Ramos (cell line): ENCODE data around the gene RCBTB1.
"Not testable (repeated sequence)": the region's sequence is repeated elsewhere in the genome, so short reads cannot be mapped to it uniquely, and the experiment has no call there.

Source experiments
- in situ Hi-C: fragments of 300-500 bp; cut with MboI; formaldehyde crosslinking; loops from one replicate; pipeline ENCODE4 v1.14.3; 2022; ENCODE audit warnings: low sequenced_read_pairs; ENCODE audit not compliant: unreplicated experiment

The RCBTB1 gene

DNA sequence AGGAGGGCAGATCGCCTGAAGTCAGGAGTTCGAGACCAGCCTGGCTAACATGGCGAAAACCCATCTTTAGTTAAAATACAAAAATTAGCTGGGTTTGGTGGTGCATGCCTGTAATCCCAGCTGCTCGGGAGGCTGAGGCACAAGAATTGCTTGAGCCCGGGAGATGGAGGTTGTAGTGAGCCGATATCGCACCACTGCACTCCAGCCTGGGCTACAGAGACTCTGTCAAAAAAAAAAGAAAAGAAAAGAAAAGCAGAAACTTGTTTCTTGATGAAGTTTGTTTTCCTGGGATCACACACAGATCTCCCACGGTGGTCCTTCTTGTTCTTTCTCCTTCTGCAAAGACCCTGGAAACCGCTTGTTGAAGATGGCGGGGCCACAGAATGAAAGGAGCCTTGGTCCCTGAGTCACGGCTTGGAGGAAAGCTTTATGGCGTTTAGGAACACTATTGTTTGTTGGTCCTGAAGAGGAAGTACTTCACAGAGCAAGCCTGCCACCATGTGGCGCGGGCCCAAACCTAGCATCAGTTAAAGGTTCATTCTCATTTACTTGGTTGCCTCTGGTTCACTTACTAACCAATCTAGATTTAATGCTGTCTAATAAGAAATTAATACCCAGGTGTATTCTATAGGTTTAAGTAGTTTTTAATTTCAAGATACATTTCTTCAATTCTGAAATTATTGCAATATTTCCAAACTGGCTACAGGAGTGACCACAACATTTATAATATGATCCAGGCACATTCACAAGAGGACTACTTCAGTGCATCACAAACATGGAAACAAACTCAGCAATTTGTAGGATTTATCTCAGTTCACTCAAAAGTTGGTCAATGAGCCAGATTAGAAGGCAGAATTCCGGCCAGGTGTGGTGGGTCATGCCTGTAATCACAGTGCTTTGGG is 21.6 kb upstream of the RCBTB1 start:
- in situ Hi-C loops, result loop anchor here (5.0 kb wide), 2 partner anchors 185 to 305 kb away; no protein-coding TSS in a partner anchor

DNA sequence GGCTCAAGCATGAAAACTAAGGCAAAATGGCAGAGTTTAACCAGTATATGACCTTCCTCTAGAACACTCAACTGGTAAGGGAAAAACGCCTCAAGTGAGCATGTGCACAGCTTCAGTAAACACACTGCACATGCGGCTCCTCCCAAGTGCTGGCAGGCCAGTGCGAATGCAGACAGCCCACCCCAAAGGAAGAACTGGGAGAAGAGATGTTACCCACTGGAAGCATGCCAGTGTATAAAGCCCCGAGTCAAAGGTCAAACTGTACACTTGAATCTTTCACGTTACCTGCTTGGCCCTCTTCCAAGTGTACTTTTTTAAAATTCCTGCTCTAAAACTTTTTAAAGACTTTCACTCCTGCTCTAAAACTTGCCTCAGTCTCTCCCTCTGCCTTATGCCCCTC is 19.2 kb upstream of the RCBTB1 start:
- in situ Hi-C loops, result no loop called here

DNA sequence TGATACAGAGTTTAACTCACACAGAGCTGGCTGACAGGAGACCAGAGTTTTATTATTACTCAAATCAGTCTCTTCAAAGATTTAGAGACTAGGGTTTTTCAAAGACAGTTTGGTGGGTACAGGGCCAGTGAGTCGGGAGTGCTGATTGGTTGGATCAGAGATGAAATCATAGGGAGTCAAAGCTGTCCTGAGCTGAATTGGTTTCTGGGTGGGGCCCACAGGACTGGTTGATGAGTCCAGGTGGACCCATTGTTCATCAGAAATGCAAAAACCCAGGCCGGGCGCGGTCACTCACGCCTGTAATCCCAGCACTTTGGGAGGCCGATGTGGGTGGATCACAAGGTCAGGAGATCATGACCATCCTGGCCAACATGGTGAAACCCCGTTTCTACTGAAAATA is 17.3 kb upstream of the RCBTB1 start:
- in situ Hi-C loops, result not testable (repeated sequence)

DNA sequence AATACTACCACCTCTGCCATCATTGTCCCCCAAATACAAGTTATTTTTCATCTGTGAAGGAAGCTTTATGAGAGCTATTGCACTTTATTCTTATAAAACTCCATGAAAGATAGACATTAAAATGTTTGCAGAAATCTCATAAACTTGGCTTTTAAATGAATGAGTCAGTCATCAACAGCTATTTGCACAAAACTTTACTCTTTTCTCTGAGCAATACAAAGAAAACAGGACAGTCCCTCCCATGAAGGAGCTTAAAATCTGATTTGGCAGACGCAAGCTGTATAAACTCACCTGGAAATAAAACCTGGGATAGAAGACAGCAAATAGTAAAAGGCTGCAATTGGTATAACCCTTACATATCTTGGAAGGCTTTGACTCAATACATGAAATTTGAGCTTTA is 16.6 kb upstream of the RCBTB1 start:
- in situ Hi-C loops, result no loop called here

DNA sequence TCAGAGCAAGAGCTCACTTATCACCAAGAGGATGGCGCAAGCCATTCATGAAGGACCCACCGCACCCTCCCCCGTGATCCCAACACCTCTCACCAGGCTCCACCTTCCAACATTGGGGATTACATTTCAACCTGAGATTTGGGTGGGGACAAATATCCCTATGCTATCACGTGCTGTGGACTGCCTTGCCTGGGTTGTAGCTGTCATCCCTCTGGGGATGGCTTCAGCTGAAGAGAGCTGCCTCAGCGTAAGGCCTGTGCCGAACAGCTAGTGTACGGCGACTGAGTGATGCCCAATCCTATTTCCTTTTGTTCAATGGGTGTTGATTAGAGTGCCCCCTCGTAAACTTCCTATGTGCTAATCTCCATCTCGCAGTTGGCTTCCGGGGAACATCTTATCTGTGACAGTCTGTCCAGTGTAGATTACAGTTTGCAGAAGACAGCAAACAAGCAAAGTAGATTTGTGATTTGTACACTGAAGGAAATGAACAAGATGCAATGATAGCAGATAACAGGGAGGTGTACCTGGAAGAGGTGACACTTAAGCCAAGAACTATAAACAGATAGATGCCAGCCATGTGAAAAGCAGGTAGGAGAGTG is 11.8 kb upstream of the RCBTB1 start:
- in situ Hi-C loops, result no loop called here

DNA sequence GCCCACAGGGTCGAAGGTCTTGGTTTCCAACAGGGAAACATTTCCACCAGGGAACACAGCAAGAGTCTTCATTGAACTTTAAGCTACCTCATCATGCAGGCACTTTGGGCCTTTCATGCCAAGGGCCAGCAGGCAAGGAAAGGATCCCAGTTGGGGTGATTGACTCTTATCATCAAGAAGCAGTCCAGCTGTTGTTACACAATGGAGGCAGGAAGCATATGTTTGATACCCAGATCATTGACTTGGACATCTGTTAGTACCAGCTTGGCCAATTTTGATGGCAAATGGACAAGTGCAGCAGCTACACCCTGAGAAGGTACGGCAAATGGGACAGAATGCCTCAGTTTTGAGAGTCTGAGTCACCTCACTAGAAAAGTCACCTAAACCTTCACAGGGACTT is 10.9 kb upstream of the RCBTB1 start:
- in situ Hi-C loops, result no loop called here

DNA sequence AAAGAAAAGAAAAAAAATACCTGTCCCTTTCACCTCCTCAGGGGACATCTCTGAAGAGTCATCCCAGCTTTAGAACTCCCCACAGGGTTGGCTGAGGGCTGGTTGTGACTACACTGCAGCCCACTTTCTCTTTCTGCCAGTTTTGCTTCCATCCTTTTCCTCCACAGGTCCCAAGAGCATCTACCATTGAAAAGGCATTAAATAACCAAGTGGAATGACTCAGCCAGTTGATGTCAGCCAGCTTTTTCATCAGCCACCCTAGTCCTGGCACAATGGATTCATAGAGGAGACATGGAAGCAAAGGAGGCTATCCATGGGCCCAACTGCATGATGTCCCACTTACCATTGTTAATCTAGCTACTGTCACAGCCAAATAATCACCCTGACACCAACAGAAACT is 9.2 kb upstream of the RCBTB1 start:
- in situ Hi-C loops, result no loop called here

DNA sequence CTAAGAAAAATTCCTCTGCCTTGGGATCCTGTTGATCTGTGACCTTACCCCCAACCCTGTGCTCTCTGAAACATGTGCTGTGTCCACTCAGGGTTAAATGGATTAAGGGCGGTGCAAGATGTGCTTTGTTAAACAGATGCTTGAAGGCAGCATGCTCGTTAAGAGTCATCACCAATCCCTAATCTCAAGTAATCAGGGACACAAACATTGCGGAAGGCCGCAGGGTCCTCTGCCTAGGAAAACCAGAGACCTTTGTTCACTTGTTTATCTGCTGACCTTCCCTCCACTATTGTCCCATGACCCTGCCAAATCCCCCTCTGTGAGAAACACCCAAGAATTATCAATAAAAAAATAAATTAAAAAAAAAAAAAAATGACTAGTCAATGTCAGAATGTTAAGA is 8.5 kb upstream of the RCBTB1 start:
- in situ Hi-C loops, result not testable (repeated sequence)

DNA sequence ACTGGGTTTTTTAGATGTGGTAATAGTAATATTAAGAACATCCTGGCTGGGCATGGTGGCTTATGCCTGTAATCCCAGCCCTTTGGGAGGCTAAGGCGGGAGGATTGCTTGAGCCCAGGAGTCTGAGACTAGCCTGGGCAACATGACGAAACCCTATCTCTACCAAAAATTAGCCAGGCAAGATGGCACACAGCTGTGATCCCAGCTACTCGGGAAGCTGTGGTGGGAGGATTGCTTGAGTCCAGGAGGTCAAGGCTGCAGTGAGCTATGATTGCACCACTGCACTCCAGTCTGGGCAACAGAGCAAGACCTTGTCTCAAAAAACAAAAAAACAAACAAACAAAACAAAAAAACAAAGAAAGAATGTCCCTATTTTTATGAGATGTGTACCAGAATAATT is 5.4 kb upstream of the RCBTB1 start:
- in situ Hi-C loops, result not testable (repeated sequence)

DNA sequence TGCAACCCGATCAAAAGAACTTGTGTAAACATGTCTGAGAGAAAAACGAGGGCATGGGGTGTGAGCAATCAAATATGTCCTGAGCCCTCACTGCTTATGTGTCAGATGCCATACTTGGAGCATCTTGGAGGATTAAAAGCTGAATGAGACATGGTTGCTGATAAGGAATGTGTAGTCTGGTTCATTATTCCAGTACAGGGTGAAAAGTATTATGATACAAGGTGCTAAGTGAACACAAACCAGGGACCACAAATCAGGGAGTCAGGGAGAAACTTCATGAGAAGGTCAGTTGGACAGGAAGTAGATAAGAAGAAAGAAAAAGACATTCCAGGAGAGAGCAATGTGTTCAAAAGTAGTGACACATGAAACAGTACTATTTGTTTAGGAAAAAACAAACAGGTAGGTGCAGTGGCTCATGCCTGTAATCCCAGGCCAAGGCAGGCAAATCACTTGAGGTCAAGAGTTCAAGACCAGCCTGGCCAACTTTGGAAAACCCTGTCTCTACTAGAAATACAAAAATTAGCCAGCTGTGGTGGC is 2.0 kb upstream of the RCBTB1 start:
- in situ Hi-C loops, result no loop called here

DNA sequence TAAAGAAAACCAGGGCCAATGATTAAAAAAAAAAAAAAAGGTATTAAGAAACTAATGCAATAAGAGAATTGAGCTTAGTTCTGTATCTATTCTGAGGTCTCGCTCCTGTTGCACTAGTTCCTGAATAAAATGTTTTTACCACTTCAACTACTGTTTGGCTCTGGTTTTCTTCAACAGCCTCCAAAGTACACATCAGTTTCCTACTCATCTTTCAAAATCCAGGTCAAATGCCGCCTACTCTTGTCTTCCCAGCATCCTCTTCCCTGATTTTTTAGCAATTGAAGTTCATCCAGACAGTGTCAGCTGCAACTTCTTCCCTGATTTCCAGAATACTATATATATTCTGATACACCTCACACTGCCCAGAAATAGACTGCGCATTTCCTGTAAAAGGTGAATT is 1.4 kb upstream of the RCBTB1 start:
- in situ Hi-C loops, result no loop called here

DNA sequence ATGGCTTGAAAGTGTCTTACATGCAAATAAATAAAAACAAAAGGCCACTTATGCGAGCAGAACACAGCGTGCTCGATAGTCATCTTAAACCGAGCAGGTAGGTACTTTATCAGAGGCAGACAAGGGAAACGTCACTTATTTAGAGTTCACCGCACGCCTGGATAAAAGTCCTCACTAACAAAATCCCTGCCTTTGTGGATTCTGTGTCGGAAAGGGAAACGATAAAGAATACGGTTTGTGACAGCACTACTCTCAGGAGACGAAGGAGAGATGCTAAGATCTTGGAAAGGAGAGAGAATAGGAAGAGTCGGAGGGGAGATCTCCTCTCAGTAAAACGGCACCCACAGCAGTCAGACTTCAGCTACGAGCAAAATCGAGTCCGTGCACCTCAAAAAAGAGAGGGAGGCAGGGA is 581 bp downstream of the RCBTB1 start:
- in situ Hi-C loops, result no loop called here

DNA sequence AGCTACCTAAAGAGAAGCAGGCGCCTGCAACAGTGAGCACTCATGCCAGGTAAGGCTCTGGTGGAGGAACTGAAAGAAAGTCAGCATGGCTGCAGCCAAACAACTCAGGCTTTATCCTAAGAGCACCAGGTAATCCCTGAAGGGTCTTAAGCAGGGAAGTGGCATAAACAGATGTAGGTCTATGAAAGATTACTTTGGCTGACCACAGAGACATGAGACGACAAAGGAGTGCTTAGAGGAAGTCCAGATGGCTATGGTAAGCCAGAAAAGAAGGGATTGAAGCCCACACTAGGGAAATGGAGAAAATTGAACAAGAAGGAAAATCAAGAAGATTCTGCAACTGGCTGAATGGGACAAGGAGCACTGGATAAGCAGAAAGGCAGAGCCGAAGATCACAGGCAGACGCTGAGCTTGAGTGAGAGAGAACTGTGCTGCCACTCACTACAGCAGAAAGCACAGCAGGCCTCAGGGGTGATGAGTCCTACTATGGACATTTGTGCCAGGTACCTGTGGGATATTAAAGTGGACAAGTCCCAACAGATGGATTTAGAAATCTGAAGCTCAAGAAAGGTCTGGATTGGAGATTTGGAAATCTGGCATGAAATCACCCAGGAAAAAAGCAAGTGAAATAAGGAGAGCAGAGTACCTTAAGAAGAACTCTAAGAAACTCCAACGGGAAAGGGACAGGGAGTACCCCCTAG is 4.2 kb downstream of the RCBTB1 start:
- in situ Hi-C loops, result no loop called here

DNA sequence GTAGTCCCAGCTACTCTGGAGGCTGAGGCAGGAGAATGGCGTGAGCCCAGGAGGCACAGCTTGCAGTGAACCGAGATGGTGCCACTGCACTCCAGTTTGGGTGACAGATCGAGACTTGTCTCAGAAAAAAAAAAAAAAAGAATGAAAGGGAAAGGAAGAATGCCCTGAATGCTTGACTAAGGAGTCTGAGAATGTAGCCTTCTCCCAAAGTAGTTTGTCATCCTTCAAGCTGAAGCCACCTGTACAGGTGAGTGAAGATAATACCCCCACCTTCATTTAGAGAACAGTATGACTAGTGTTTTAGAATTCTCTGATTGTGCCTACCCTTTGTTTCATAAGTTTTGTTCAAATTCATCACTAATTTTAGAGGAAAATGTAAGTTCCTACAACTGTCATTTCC is 5.9 kb downstream of the RCBTB1 start:
- in situ Hi-C loops, result no loop called here

DNA sequence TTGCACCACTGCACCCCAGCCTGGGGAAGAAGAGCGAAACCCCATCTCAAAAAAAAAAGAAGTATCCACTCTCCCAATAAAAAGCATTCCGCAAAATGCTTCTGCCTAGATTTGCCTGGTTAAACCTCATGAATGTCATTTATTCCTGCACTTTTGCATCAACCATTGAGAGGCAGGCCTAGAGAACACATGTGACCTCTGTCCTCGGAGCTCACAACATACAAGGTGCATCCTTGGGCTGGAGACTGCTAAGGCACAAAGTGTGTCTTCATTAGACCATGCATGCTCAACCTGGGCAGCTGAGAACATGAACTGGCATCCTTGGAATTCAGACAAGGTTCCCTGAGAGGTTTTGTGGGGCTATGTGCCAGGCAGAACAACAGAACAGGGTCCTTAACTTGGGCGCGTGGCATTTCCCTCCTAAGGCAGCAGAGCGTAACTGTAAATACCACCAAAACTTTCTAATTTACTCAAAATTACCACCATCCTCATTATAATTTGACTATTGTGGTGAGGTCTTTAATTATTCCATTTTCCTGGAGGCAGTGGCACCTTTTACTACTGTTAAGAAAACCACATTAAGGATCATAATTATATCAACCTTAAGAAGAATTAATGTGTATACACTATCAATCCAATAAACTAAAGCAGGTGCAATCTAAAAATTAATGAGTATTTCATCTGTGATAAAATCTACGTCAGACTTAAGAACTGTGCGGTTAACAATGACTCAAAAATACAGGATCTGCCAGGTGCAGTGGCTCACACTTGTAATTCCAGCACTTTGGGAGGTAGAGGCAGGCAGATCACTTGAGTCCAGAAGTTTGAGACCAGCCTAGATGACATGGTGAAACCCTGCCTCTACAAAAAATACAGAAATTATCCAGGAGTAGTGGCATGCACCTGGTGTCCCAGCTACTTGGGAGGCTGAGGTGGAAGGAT is 13.8 kb downstream of the RCBTB1 start:
- in situ Hi-C loops, result no loop called here

DNA sequence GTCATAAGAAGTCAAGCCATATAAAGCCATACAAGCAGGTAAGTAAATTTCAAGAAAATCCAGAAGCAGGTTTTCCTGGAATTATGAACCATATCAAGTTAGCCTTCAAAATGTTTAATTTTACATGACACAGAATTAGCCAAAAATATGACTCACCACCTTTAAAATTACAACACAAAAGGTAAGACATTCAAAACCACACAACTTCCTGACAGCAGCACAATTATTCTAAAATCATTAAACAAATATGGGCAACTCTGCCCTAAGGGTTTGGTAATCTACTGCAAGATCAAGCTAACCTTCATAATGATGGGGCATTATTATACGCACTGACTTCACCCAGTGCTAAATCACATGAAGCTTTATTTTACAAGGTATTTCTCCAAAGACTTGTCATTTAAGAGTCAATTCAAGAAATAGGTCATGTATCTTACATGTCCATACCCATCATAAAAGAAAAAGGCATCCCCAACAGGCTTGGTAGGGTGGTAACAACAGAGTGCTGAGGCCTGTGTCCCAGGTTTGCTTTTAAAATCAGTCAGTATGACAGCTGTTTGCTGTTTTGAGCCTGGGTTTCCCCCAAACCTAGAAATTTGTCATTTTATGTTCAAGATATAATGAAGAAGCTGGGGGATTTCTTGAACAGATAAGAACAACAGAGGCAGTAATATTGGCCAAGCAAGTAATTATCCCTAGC is 15.2 kb downstream of the RCBTB1 start:
- in situ Hi-C loops, result no loop called here

DNA sequence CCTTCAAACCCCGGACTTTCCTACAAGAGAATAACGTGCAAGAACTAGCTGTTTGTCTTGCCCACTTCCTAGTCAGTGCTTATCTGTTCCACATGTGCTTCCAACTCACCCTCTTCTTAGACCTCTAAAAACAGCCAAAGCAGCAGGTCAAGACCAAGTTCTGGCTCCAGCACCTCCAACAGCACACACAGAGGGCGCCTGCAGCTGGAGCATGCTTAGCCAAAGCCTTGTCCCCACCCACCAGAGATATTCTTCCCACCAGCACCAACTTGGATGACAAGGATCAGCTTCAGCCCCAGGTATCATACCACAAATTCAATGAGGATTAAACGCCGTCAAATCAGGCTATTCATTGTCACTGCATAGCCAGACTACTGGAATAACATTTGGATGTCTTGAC is 17.9 kb downstream of the RCBTB1 start:
- in situ Hi-C loops, result no loop called here

DNA sequence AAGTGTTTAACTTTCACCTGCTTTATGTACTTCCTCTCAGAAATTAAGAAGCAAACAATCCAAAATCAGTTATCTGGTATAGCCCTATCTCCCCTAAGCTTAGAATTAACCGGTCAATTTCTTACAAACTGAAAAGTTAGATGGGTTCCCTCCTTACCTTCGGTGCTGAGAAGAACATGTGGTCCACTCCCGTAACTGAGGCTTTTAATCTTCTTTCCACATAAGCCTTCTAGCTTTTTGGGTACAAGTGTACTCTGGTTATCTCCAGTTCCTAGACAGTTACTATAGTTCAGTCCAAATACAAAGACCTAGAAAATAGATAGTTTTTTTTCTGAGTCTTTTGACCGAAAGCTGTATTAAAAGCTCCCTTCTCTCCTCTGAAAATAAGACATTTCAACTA is 18.9 kb downstream of the RCBTB1 start:
- in situ Hi-C loops, result no loop called here

DNA sequence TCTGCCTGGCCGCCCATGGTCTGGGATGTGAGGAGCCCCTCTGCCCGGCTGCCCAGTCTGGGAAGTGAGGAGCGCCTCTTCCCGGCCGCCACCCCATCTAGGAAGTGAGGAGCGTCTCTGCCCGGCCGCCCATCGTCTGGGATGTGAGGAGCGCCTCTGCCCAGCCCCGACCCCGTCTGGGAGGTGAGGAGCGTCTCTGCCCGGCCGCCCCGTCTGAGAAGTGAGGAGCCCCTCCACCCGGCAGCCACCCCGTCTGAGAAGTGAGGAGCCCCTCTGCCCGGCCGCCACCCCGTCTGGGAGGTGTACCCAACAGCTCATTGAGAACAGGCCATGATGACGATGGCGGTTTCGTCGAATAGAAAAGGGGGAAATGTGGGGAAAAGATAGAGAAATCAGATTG is 19.9 kb downstream of the RCBTB1 start:
- in situ Hi-C loops, result not testable (repeated sequence)
